ENCODE results near the gene RAB11FIP5. TPM values are rescaled to one million over a fixed set of nuclear protein-coding genes. Genes with fewer than 3 reads are reported as not detected.

RAB11FIP5 gene
- total RNA-seq (10 to 100 TPM; 12.6 to 13.8 TPM), total RNA-seq (7.4 to 37.2 (median 20.1) reads per million in 172 experiments)
- polyA plus RNA-seq (2013, experiment 1 of 2) = 10.7 TPM
- polyA plus RNA-seq (2013, experiment 2 of 2) = 9.3 TPM

- Mint-ChIP-seq H3K36me3 (ENCODE audit: low read depth) (no peaks in the 10 kb centered on the region), H3K9me3 (no peaks in the 10 kb centered on the region), H3K4me3 (peak within 1 kb of the TSS; percentile 86), H3K27me3 (no peaks in the 10 kb centered on the region), H3K4me1 (ENCODE audit: low read depth) (peaks cover 26% of the 10 kb centered on the region), H3K27ac (peak within 1 kb of the TSS; percentile 65)
- peak; percentile 58 to 93 (median 75) for DNase-seq
- Histone ChIP-seq H3K4me3 (ENCODE audit: low read length) (peak within 1 kb of the TSS; percentile 84), H3K27ac (ENCODE audit: low read depth in 1 of 2, low read length in 2 of 2) (peak within 1 kb of the TSS in 1 of 2 donors; percentile 21), H3K27me3 (ENCODE audit: control insufficient read depth in 1 of 2, insufficient read depth in 2 of 2, low read length in 2 of 2) (no peaks in the 10 kb centered on the region), H3K9me3 (ENCODE audit: control insufficient read depth in 1 of 2, insufficient read depth in 1 of 2, low read length in 2 of 2) (no peaks in the 10 kb centered on the region), H3K36me3 (ENCODE audit: insufficient read depth, low read length) (no peaks in the 10 kb centered on the region), H3K4me1 (ENCODE audit: insufficient read depth, low read length) (peaks cover 34% of the 10 kb centered on the region)
- POLR2A ChIA-PET = interaction anchor here (0.5 to 2.6 kb wide), 5 partner anchors 14 to 64 kb away, joined by 3 to 16 read pairs (median 4); partner anchors contain the start of gene SFXN5
- intact Hi-C loops (cut with DNase I, micrococcal nuclease) = loop anchor here (1.0 to 5.0 kb wide), 6 partner anchors 41 to 1724 kb away; partner anchors contain the start of genes ALMS1 (in 1 of the 2), EXOC6B (in 1 of the 2), SFXN5 (in 1 of the 2) and SMYD5 (in 1 of the 2)
- CTCF ChIA-PET = interaction anchor here (1.1 to 4.2 kb wide), 2 partner anchors 64 to 99 kb away, joined by 5 to 20 read pairs; no protein-coding TSS in a partner anchor
- ATAC-seq (ENCODE audit: poor library complexity) = peak; percentile 90
- no peak for TF ChIP-seq CTCF (IDR thresholded peaks at IDR 0.05)
Observed at GRCh38 chr2:73112913-73113854, at the start of gene RAB11FIP5. RAB11FIP5 (minus strand) TSS chr2:73112948; CDS start chr2:73112777, 171 bp downstream.

- Mint-ChIP-seq H3K9me3 (no peaks in the 10 kb centered on the region), H3K27ac (no peak overlapping the region), H3K36me3 (ENCODE audit: low read depth) (no peaks in the 10 kb centered on the region), H3K4me3 (no peak overlapping the region), H3K27me3 (peaks cover 50% of the 10 kb centered on the region), H3K4me1 (ENCODE audit: low read depth) (no peaks in the 10 kb centered on the region)
- peak; percentile 40 for TF ChIP-seq CTCF (IDR thresholded peaks at IDR 0.05)
- ATAC-seq (ENCODE audit: poor library complexity) (no peak), DNase-seq (peak in 11 of 14 experiments; percentile 6 to 57 (median 24))
- Histone ChIP-seq H3K4me3 (ENCODE audit: low read length) (no peak overlapping the region), H3K36me3 (ENCODE audit: insufficient read depth, low read length) (no peaks in the 10 kb centered on the region), H3K27me3 (ENCODE audit: control insufficient read depth in 1 of 2, insufficient read depth in 2 of 2, low read length in 2 of 2) (peaks cover 12 to 23% of the 10 kb centered on the region in 2 experiments), H3K4me1 (ENCODE audit: insufficient read depth, low read length) (peaks cover 5% of the 10 kb centered on the region), H3K27ac (ENCODE audit: low read depth in 1 of 2, low read length in 2 of 2) (no peak overlapping the region), H3K9me3 (ENCODE audit: control insufficient read depth in 1 of 2, insufficient read depth in 1 of 2, low read length in 2 of 2) (no peaks in the 10 kb centered on the region)
- CTCF ChIA-PET = interaction anchor here (0.7 to 1.5 kb wide), 3 partner anchors 21 to 72 kb away, joined by 3 to 4 read pairs (median 3); no protein-coding TSS in a partner anchor
- POLR2A ChIA-PET = no interaction called here
- intact Hi-C loops (cut with DNase I, micrococcal nuclease) = no loop called here
Observed at GRCh38 chr2:73156539-73157124, 43.9 kb upstream of the RAB11FIP5 start.

- H3K36me3 Mint-ChIP-seq (ENCODE audit: low read depth) = no peaks in the 10 kb centered on the region
- Histone ChIP-seq H3K36me3 (ENCODE audit: insufficient read depth, low read length) (no peaks in the 10 kb centered on the region), H3K4me3 (ENCODE audit: low read length) (no peak overlapping the region), H3K27me3 (ENCODE audit: control insufficient read depth in 1 of 2, insufficient read depth in 2 of 2, low read length in 2 of 2) (no peaks in the 10 kb centered on the region), H3K4me1 (ENCODE audit: insufficient read depth, low read length) (no peaks in the 10 kb centered on the region), H3K27ac (ENCODE audit: low read depth in 1 of 2, low read length in 2 of 2) (no peak overlapping the region), H3K9me3 (ENCODE audit: control insufficient read depth in 1 of 2, insufficient read depth in 1 of 2, low read length in 2 of 2) (no peaks in the 10 kb centered on the region)
- no peaks in the 10 kb centered on the region for H3K9me3 Mint-ChIP-seq
- ChIA-PET POLR2A (no interaction called here), CTCF (no interaction called here)
- no peak overlapping the region for H3K27ac Mint-ChIP-seq
- ATAC-seq (ENCODE audit: poor library complexity) = no peak
- no peak for TF ChIP-seq CTCF (IDR thresholded peaks at IDR 0.05)
- no peak for DNase-seq
- intact Hi-C loops (cut with DNase I, micrococcal nuclease) = no loop called here
- H3K4me3 Mint-ChIP-seq = no peak overlapping the region
- no peaks in the 10 kb centered on the region for H3K4me1 Mint-ChIP-seq (ENCODE audit: low read depth)
- H3K27me3 Mint-ChIP-seq = peaks cover 12% of the 10 kb centered on the region
Observed at GRCh38 chr2:73142937-73143336, 30.2 kb upstream of the RAB11FIP5 start.

Measured in CD4-positive, alpha-beta T cell (primary cell).